Nucleus accumbens (tissue), 56 donors: ENCODE results near the gene QRFP.

Experiments used
- DNase-seq, 56 donors: peaks; one replicate each; lab custom pipeline; 2025; lab: John Stamatoyannopoulos, UW

QRFP gene

GRCh38 chr9:130894546-130894945 is 2.1 kb downstream of the QRFP start:
- DNase-seq, result no peak

- DNase-seq, result peak in 10 of 56 donors; percentile 18 to 46 (median 25)
Observed at GRCh38 chr9:130893341-130894101, 3.1 kb downstream of the QRFP start.

GRCh38 chr9:130892477-130893304 is 3.9 kb downstream of the QRFP start:
- DNase-seq, result peak in 1 of 56 donors; percentile 69

- peak in 30 of 56 donors; percentile 15 to 76 (median 44) for DNase-seq
Observed at GRCh38 chr9:130891688-130892476, 4.7 kb downstream of the QRFP start.

- DNase-seq, result peak in 1 of 56 donors; percentile 40
Observed at GRCh38 chr9:130890870-130891687, 5.5 kb downstream of the QRFP start.

- no peak for DNase-seq
Observed at GRCh38 chr9:130890124-130890523, 6.5 kb downstream of the QRFP start.

GRCh38 chr9:130888146-130888885 is 8.3 kb downstream of the QRFP start:
- no peak for DNase-seq

- no peak for DNase-seq
Observed at GRCh38 chr9:130887494-130888144, 9.0 kb downstream of the QRFP start.

GRCh38 chr9:130886981-130887380 is 9.6 kb downstream of the QRFP start:
- no peak for DNase-seq

- no peak for DNase-seq
Observed at GRCh38 chr9:130885484-130886375, 10.9 kb downstream of the QRFP start.

GRCh38 chr9:130884542-130885483 is 11.8 kb downstream of the QRFP start:
- peak in 34 of 56 donors; percentile 3 to 76 (median 36) for DNase-seq

GRCh38 chr9:130884111-130884531 is 12.5 kb downstream of the QRFP start:
- DNase-seq, result no peak

- no peak for DNase-seq
Observed at GRCh38 chr9:130883479-130883878, 13.1 kb downstream of the QRFP start.

GRCh38 chr9:130882696-130883225 is 13.9 kb downstream of the QRFP start:
- no peak for DNase-seq

- no peak for DNase-seq
Observed at GRCh38 chr9:130881516-130881915, 15.1 kb downstream of the QRFP start.

- DNase-seq, result no peak
Observed at GRCh38 chr9:130880599-130881220, 15.9 kb downstream of the QRFP start.
